Measurements from ENCODE around the gene WWOX.

GRCh38 chr16:79248351-79248750, 1148.9 kb downstream of the WWOX start:
- TF ChIP-seq CTCF (IDR thresholded peaks at IDR 0.05) (no peak), EZH2 (IDR thresholded peaks at IDR 0.05; ENCODE audit: borderline replicate concordance, insufficient read depth, low read depth, low read length, poor library complexity, severe bottlenecking) (no peak)
